ENCODE results near the gene ANAPC2.

The ANAPC2 gene

GRCh38 chr9:137217276-137218211 lies 29.2 kb upstream of the ANAPC2 start:
- H3K36me3 ChIP-seq (ENCODE audit: control insufficient read depth in 4 of 4, insufficient read depth in 4 of 4, low read length in 3 of 4): peaks cover 0 to 50% (median 17%) of the 10 kb centered on the region in 4 experiments
- H3K27ac ChIP-seq (ENCODE audit: insufficient read depth in 1 of 2, low read depth in 1 of 2, low read length in 2 of 2, poor library complexity in 1 of 2, severe bottlenecking in 2 of 2): peak overlapping the region in 1 of 2 experiments; percentile 67
- ChIA-PET POLR2A (no interaction called here), CTCF (interaction anchor here (0.9 to 1.6 kb wide), 3 partner anchors 11 to 29 kb away, joined by 3 to 4 read pairs (median 4); no protein-coding TSS in a partner anchor)
- H3K9me3 ChIP-seq (ENCODE audit: control extremely low read depth in 1 of 5, control insufficient read depth in 4 of 5, insufficient read depth in 2 of 5, low read depth in 1 of 5, low read length in 4 of 5): no peaks in the 10 kb centered on the region
- DNase-seq: no peak
- H3K27me3 ChIP-seq (replicated peaks in 2 of 5; ENCODE audit: control insufficient read depth in 4 of 5, insufficient read depth in 5 of 5, low read length in 4 of 5): no peaks in the 10 kb centered on the region
- 78% methylated on average over 29 of the region's 36 CpGs for WGBS (ENCODE audit: insufficient coverage)
- peak overlapping the region in 1 of 7 experiments; percentile 5 for H3K4me3 ChIP-seq (ENCODE audit: control insufficient read depth in 1 of 7, extremely low read depth in 1 of 7, insufficient read depth in 4 of 7, low read depth in 2 of 7, low read length in 6 of 7)
- H3K4me1 ChIP-seq (ENCODE audit: control extremely low read depth in 1 of 4, control insufficient read depth in 4 of 4, insufficient read depth in 4 of 4, low read length in 3 of 4): peaks cover 0 to 9% (median 8%) of the 10 kb centered on the region in 4 experiments

GRCh38 chr9:137216188-137216965 lies 28.0 kb upstream of the ANAPC2 start:
- no peak for DNase-seq
- no peaks in the 10 kb centered on the region for H3K27me3 ChIP-seq (replicated peaks in 2 of 5; ENCODE audit: control insufficient read depth in 4 of 5, insufficient read depth in 5 of 5, low read length in 4 of 5)
- peaks cover 0 to 51% (median 17%) of the 10 kb centered on the region in 4 experiments for H3K36me3 ChIP-seq (ENCODE audit: control insufficient read depth in 4 of 4, insufficient read depth in 4 of 4, low read length in 3 of 4)
- no peaks in the 10 kb centered on the region for H3K9me3 ChIP-seq (ENCODE audit: control extremely low read depth in 1 of 5, control insufficient read depth in 4 of 5, insufficient read depth in 2 of 5, low read depth in 1 of 5, low read length in 4 of 5)
- POLR2A ChIA-PET: no interaction called here
- no peak overlapping the region for H3K4me3 ChIP-seq (ENCODE audit: control insufficient read depth in 1 of 7, extremely low read depth in 1 of 7, insufficient read depth in 4 of 7, low read depth in 2 of 7, low read length in 6 of 7)
- WGBS (ENCODE audit: insufficient coverage): 96% methylated on average over 27 of the region's 30 CpGs
- H3K27ac ChIP-seq (ENCODE audit: insufficient read depth in 1 of 2, low read depth in 1 of 2, low read length in 2 of 2, poor library complexity in 1 of 2, severe bottlenecking in 2 of 2): no peak overlapping the region
- CTCF ChIA-PET: interaction anchor here (1.0 to 1.6 kb wide), 4 partner anchors 10 to 45 kb away, joined by 3 to 5 read pairs (median 4); no protein-coding TSS in a partner anchor
- peaks cover 0 to 2% (median under 1%) of the 10 kb centered on the region in 4 experiments for H3K4me1 ChIP-seq (ENCODE audit: control extremely low read depth in 1 of 4, control insufficient read depth in 4 of 4, insufficient read depth in 4 of 4, low read length in 3 of 4)

- Histone ChIP-seq H3K4me1 (ENCODE audit: control extremely low read depth in 1 of 4, control insufficient read depth in 4 of 4, insufficient read depth in 4 of 4, low read length in 3 of 4) (peaks cover 0 to 2% (median 0%) of the 10 kb centered on the region in 4 experiments), H3K9me3 (ENCODE audit: control extremely low read depth in 1 of 5, control insufficient read depth in 4 of 5, insufficient read depth in 2 of 5, low read depth in 1 of 5, low read length in 4 of 5) (no peaks in the 10 kb centered on the region), H3K4me3 (ENCODE audit: control insufficient read depth in 1 of 7, extremely low read depth in 1 of 7, insufficient read depth in 4 of 7, low read depth in 2 of 7, low read length in 6 of 7) (no peak overlapping the region), H3K36me3 (ENCODE audit: control insufficient read depth in 4 of 4, insufficient read depth in 4 of 4, low read length in 3 of 4) (peaks cover 0 to 55% (median 17%) of the 10 kb centered on the region in 4 experiments), H3K27ac (ENCODE audit: insufficient read depth in 1 of 2, low read depth in 1 of 2, low read length in 2 of 2, poor library complexity in 1 of 2, severe bottlenecking in 2 of 2) (no peak overlapping the region), H3K27me3 (replicated peaks in 2 of 5; ENCODE audit: control insufficient read depth in 4 of 5, insufficient read depth in 5 of 5, low read length in 4 of 5) (no peaks in the 10 kb centered on the region)
- no peak for DNase-seq
- WGBS (ENCODE audit: insufficient coverage): 96% methylated on average over 20 of the region's 22 CpGs
- CTCF ChIA-PET: interaction anchor here (1.0 to 1.1 kb wide), 2 partner anchors 11 to 44 kb away, joined by 3 to 5 read pairs; no protein-coding TSS in a partner anchor
- POLR2A ChIA-PET: interaction anchor here (1.0 kb wide), 1 partner anchor 12 kb away, joined by 3 read pairs; the partner anchor contains the start of gene RNF224
Measured at GRCh38 chr9:137215196-137215986, 27.0 kb upstream of the ANAPC2 start.

GRCh38 chr9:137214620-137215019 lies 26.3 kb upstream of the ANAPC2 start:
- no peak for DNase-seq
- Histone ChIP-seq H3K36me3 (ENCODE audit: control insufficient read depth in 4 of 4, insufficient read depth in 4 of 4, low read length in 3 of 4) (peaks cover 0 to 60% (median 17%) of the 10 kb centered on the region in 4 experiments), H3K27ac (ENCODE audit: insufficient read depth in 1 of 2, low read depth in 1 of 2, low read length in 2 of 2, poor library complexity in 1 of 2, severe bottlenecking in 2 of 2) (no peak overlapping the region), H3K27me3 (replicated peaks in 2 of 5; ENCODE audit: control insufficient read depth in 4 of 5, insufficient read depth in 5 of 5, low read length in 4 of 5) (no peaks in the 10 kb centered on the region), H3K4me1 (ENCODE audit: control extremely low read depth in 1 of 4, control insufficient read depth in 4 of 4, insufficient read depth in 4 of 4, low read length in 3 of 4) (peaks cover 0 to 2% (median 0%) of the 10 kb centered on the region in 4 experiments), H3K4me3 (ENCODE audit: control insufficient read depth in 1 of 7, extremely low read depth in 1 of 7, insufficient read depth in 4 of 7, low read depth in 2 of 7, low read length in 6 of 7) (no peak overlapping the region), H3K9me3 (ENCODE audit: control extremely low read depth in 1 of 5, control insufficient read depth in 4 of 5, insufficient read depth in 2 of 5, low read depth in 1 of 5, low read length in 4 of 5) (no peaks in the 10 kb centered on the region)
- 97% methylated on average over 18 of the region's 19 CpGs for WGBS (ENCODE audit: insufficient coverage)
- CTCF ChIA-PET: no interaction called here
- POLR2A ChIA-PET: interaction anchor here (1.0 kb wide), 1 partner anchor 13 kb away, joined by 3 read pairs; the partner anchor contains the start of gene RNF224

- no peaks in the 10 kb centered on the region for H3K27me3 ChIP-seq (replicated peaks in 2 of 5; ENCODE audit: control insufficient read depth in 4 of 5, insufficient read depth in 5 of 5, low read length in 4 of 5)
- no peak overlapping the region for H3K27ac ChIP-seq (ENCODE audit: insufficient read depth in 1 of 2, low read depth in 1 of 2, low read length in 2 of 2, poor library complexity in 1 of 2, severe bottlenecking in 2 of 2)
- peaks cover 0 to 61% (median 22%) of the 10 kb centered on the region in 4 experiments for H3K36me3 ChIP-seq (ENCODE audit: control insufficient read depth in 4 of 4, insufficient read depth in 4 of 4, low read length in 3 of 4)
- no peak overlapping the region for H3K4me3 ChIP-seq (ENCODE audit: control insufficient read depth in 1 of 7, extremely low read depth in 1 of 7, insufficient read depth in 4 of 7, low read depth in 2 of 7, low read length in 6 of 7)
- POLR2A ChIA-PET: no interaction called here
- WGBS (ENCODE audit: insufficient coverage): 95% methylated on average over 49 of the region's 49 CpGs
- H3K9me3 ChIP-seq (ENCODE audit: control extremely low read depth in 1 of 5, control insufficient read depth in 4 of 5, insufficient read depth in 2 of 5, low read depth in 1 of 5, low read length in 4 of 5): no peaks in the 10 kb centered on the region
- DNase-seq: no peak
- CTCF ChIA-PET: interaction anchor here (1.0 to 1.1 kb wide), 2 partner anchors 24 to 36 kb away, joined by 3 read pairs; no protein-coding TSS in a partner anchor
- no peaks in the 10 kb centered on the region for H3K4me1 ChIP-seq (ENCODE audit: control extremely low read depth in 1 of 4, control insufficient read depth in 4 of 4, insufficient read depth in 4 of 4, low read length in 3 of 4)
Measured at GRCh38 chr9:137213160-137214060, 25.1 kb upstream of the ANAPC2 start.

GRCh38 chr9:137212520-137212919 lies 24.2 kb upstream of the ANAPC2 start:
- Histone ChIP-seq H3K27me3 (replicated peaks in 2 of 5; ENCODE audit: control insufficient read depth in 4 of 5, insufficient read depth in 5 of 5, low read length in 4 of 5) (no peaks in the 10 kb centered on the region), H3K36me3 (ENCODE audit: control insufficient read depth in 4 of 4, insufficient read depth in 4 of 4, low read length in 3 of 4) (peaks cover 0 to 61% (median 22%) of the 10 kb centered on the region in 4 experiments), H3K9me3 (ENCODE audit: control extremely low read depth in 1 of 5, control insufficient read depth in 4 of 5, insufficient read depth in 2 of 5, low read depth in 1 of 5, low read length in 4 of 5) (no peaks in the 10 kb centered on the region), H3K4me1 (ENCODE audit: control extremely low read depth in 1 of 4, control insufficient read depth in 4 of 4, insufficient read depth in 4 of 4, low read length in 3 of 4) (no peaks in the 10 kb centered on the region), H3K27ac (ENCODE audit: insufficient read depth in 1 of 2, low read depth in 1 of 2, low read length in 2 of 2, poor library complexity in 1 of 2, severe bottlenecking in 2 of 2) (no peak overlapping the region), H3K4me3 (ENCODE audit: control insufficient read depth in 1 of 7, extremely low read depth in 1 of 7, insufficient read depth in 4 of 7, low read depth in 2 of 7, low read length in 6 of 7) (no peak overlapping the region)
- POLR2A ChIA-PET: no interaction called here
- CTCF ChIA-PET: no interaction called here
- WGBS (ENCODE audit: insufficient coverage): 91% methylated on average over 20 of the region's 21 CpGs
- no peak for DNase-seq

All from common myeloid progenitor, CD34-positive (primary cell).